PC-9 (cell line): ENCODE results near the gene MAP3K5.

ENCODE experiments used
- EZH2 ChIP-seq: fragments of 200-600 bp; sonication (generic); IDR thresholded peaks from 2 replicates; pipeline ENCODE4 v1.8.0; 2017; ENCODE audit warnings: antibody characterized with exemption, low read depth
- TF ChIP-seq, protein P1 (sequence below): fragments of 200-600 bp; sonication (generic); conservative IDR thresholded peaks from 2 replicates; pipeline ENCODE4 v1.6.1; 2017; ENCODE audit warnings: mixed run types, antibody characterized with exemption, mild to moderate bottlenecking, moderate library complexity

GRCh38 chr6:136820561-136820960 is 28.3 kb upstream of the MAP3K5 start:
- TF ChIP-seq, protein P1, sequence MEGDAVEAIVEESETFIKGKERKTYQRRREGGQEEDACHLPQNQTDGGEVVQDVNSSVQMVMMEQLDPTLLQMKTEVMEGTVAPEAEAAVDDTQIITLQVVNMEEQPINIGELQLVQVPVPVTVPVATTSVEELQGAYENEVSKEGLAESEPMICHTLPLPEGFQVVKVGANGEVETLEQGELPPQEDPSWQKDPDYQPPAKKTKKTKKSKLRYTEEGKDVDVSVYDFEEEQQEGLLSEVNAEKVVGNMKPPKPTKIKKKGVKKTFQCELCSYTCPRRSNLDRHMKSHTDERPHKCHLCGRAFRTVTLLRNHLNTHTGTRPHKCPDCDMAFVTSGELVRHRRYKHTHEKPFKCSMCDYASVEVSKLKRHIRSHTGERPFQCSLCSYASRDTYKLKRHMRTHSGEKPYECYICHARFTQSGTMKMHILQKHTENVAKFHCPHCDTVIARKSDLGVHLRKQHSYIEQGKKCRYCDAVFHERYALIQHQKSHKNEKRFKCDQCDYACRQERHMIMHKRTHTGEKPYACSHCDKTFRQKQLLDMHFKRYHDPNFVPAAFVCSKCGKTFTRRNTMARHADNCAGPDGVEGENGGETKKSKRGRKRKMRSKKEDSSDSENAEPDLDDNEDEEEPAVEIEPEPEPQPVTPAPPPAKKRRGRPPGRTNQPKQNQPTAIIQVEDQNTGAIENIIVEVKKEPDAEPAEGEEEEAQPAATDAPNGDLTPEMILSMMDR, result no peak
- no peak for TF ChIP-seq EZH2
